ENCODE measurements around the gene HIVEP3.
"Not testable (repeated sequence)": the region's sequence is repeated elsewhere in the genome, so short reads cannot be mapped to it uniquely, and the experiment has no call there.

HIVEP3 gene

GRCh38 chr1:41711581-41711980 is 207.1 kb downstream of the HIVEP3 start:
- DNase-seq (ENCODE audit: low read depth) = no peak

- DNase-seq (ENCODE audit: low read depth) = no peak
These were observed 207.7 kb downstream of the HIVEP3 start for GRCh38 chr1:41710980-41711379.

DNA sequence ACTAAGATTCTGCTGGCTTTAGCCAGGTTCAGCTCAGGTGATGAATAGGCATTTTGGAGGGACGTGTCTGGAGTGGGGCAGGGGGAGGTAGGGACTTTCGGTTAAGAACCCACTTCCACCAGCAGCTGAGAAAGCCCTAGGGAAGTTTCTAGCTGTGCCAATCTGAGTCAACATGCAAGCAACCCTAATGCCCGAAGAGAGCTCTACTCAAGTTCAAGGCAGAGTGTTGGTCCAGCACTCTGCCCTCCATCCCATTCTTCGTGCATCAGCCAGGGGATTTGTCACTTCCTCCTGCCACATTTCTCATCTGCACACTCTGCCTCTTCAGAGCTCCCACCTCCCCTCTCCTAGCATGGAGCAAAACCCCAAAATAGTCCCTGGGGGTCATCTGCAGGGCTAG is 208.8 kb downstream of the HIVEP3 start:
- DNase-seq (ENCODE audit: low read depth) = no peak

- DNase-seq (ENCODE audit: low read depth) = no peak
These were observed 209.4 kb downstream of the HIVEP3 start for GRCh38 chr1:41709331-41709730.

DNA sequence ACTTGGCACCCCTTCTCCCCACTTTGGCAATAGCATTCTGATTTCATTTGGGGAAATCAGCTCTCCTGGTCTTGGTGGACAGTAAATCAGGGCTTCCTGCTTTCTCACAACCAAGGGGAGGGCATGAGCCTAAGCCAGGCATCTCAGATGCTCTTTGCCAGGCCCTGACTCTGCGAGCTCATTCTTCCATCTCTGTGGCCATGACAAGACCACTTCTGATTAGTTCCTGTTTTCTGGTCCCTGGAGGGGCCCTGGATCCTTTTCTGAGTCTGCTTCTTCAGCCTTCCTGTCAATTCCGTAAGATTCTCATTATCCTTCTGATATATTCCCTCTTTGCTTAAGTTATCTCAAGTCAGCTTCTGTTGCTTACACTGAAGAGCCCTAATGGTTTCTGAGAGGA is 210.4 kb downstream of the HIVEP3 start:
- no peak for DNase-seq (ENCODE audit: low read depth)

DNA sequence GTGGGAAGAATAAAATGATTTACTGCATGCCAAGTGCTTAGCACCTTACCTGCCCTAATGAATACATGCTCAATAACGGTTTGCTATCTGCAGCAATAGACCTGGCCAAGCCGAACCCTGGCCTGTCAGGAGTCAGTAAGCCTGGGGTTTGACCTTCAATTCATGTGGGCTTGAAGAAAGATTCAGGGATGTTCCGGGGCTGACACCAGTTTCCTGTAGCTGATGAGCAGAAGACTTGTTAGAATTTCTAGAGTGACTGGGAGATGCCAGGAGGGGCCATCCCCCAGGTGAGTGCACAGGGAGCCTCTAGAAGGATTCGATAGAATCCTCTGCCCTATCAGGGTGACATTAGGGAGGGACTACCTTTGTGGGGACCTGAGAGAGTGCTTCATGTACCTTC is 210.9 kb downstream of the HIVEP3 start:
- no peak for DNase-seq (ENCODE audit: low read depth)

GRCh38 chr1:41705798-41706197 is 212.9 kb downstream of the HIVEP3 start:
- no peak for DNase-seq (ENCODE audit: low read depth)

- DNase-seq (ENCODE audit: low read depth) = no peak
These were observed 214.5 kb downstream of the HIVEP3 start for GRCh38 chr1:41704196-41704595.

GRCh38 chr1:41702771-41703170 is 216.0 kb downstream of the HIVEP3 start:
- DNase-seq (ENCODE audit: low read depth) = no peak

DNA sequence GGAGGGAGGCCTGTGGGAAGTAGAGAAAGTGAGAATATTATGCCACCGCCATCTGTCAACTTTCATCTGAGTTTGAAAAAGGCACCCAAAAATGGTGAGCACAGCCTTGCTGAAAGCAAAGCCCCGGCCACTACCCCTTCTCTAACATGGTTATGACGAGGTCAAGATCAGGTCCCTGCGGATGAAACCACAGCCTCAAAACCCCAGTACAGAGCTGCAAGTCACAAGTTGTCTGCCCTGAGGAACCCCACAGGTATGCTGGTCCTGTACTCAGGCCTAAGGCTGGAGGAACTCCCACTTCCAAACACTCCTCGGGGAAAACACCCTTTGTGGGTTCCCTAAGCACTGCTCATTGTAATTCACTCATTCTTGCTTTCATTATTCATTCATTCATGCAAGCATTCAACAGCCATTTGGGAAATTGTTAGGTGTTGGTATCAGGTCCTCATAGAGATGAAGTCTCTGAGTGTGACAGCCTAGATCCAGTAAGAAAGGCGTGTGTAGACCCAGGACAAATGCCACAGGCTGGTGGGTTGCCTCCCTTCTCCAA is 217.7 kb downstream of the HIVEP3 start:
- DNase-seq (ENCODE audit: low read depth) = no peak

GRCh38 chr1:41700581-41700980 is 218.1 kb downstream of the HIVEP3 start:
- DNase-seq (ENCODE audit: low read depth) = no peak

- DNase-seq (ENCODE audit: low read depth) = no peak
These were observed 218.9 kb downstream of the HIVEP3 start for GRCh38 chr1:41699861-41700248.

- DNase-seq (ENCODE audit: low read depth) = no peak
These were observed 219.5 kb downstream of the HIVEP3 start for GRCh38 chr1:41698916-41699860.

- DNase-seq (ENCODE audit: low read depth) = no peak
These were observed 222.3 kb downstream of the HIVEP3 start for GRCh38 chr1:41696381-41696780.

DNA sequence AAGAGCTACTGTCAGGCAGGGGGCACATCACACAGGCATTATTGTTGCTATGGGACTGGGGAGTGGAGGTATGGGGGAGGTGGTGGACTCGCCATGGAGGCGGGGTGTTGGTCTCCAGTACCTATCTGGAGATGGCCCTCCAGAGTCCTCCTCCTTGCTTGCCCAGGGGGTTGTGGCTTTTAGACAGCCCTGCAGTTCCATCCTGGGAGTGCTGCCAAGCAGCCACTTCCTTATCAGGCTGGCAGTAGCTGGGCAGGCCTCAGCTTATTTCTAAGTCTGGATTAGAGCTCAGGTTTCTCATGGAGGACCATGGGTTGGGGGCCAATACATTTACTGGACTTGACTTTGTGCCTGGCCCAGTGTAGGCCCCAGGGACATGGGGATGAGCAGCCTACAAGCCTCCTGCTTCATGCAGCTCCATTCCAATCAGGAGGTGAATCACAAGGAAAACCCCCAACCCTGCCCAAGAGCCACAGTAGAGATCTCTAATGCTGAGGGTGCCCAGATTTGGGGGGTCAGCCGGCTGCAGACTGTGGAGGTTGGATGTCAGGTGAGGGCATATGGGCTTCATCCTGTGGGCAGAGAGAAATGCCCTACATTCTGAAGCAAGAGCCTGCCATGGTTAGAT is 223.5 kb downstream of the HIVEP3 start:
- no peak for DNase-seq (ENCODE audit: low read depth)

DNA sequence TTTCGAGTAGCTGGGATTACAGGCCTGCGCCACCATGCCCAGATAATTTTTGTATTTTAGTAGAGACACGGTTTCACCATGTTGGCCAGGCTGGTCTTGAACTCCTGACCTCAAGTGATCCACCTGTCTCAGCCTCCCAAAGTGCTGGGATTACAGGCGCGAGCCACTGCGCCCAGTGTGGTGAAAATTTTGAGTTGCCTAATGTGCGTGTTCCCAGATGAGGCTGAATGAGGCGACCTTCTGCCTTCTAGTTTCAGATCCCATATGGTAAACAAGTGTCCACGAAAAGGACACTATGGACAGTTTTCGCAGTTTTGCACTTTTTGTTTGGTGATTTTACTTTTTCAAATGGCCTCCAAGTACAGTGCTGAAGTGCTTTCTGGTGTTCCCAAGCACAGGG is 226.8 kb downstream of the HIVEP3 start:
- not testable (repeated sequence) for DNase-seq (ENCODE audit: low read depth)

DNA sequence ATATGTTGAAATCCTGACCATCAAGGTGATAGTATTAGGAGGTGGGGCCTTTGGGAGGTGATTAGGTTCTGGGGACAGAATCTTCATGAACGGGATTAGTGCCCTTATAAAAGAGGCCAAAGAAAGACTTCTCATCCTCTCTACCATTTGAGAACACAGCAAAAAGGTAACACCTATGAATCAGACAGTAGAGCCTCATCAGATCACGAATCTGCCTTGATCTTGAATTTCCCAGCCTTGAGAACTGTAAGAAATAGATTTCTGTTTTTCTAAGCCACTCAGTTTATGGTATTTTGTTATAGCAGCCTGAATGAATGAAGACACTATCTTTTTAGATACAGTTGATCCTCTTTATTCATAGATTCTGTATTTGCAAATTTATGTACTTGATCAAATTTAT is 227.3 kb downstream of the HIVEP3 start:
- DNase-seq (ENCODE audit: low read depth) = no peak

- no peak for DNase-seq (ENCODE audit: low read depth)
These were observed 228.4 kb downstream of the HIVEP3 start for GRCh38 chr1:41690331-41690730.

GRCh38 chr1:41689558-41689981 is 229.2 kb downstream of the HIVEP3 start:
- DNase-seq (ENCODE audit: low read depth) = no peak

DNA sequence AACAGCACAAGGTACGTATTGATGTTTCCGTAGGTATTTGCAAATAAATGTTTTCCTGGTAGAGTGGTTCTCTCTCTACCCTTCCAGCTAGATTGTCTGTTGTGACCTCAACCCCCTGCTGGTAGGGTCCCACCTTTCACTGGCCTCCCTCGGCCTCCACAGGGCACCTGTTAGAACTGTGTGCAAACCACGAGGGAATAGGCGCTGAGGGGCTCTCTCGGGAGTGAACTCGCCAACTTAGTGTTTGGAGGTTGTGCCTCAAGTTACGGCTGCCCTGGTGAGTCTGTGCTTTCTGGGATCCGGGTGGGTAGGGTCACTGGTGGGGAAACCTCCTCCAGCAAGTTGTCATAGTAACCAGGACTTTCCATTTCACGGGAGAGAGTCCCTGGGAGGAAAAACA is 229.6 kb downstream of the HIVEP3 start:
- DNase-seq (ENCODE audit: low read depth) = no peak

- no peak for DNase-seq (ENCODE audit: low read depth)
These were observed 231.7 kb downstream of the HIVEP3 start for GRCh38 chr1:41687007-41687406.

DNA sequence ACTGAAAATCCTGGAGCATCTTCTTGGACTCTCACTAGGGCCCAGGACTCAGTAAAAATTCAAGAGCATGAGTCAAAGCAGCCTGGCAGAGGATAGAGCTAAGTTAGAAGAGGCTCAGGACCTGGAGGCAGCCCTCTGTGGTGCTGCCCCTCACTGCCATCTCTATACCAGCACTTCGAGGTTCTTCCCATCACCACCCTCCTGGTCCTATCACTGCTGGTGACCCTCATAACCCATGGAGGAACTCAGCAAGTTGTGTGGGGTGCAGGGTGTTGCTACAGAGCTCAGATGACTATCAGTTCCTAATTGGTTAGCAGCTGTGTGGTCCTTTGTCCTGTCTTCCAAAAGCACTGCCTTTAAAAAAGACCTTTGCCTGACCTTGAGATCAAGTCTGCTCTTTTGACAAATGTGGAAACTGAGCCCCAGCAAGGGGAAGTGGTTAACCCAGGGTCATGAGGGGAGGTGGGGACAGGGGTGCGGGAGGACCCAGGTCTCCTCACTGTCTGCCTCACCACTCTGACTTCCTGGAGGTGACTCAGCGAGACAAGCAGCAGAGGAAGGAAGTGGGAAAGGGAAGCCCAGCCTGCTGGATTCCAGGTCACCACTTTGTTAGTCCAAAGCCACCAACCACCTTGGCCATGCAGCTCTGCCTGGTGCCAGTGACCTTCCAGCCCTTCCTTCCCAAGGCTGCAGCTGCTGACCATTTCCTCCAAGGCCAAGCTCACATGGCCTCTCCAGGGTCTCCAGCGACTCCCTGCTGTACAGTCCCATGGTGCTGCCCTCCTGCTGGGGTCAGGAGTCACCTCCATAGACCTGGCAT is 234.8 kb downstream of the HIVEP3 start:
- no peak for DNase-seq (ENCODE audit: low read depth)
